Spleen (tissue), 11 donors: ENCODE data around the gene LPCAT3. TPM values are rescaled to one million over a fixed set of nuclear protein-coding genes. Genes with fewer than 3 reads are reported as not detected.

Experiments used
- DNase-seq: peaks from one replicate; pipeline ENCODE4 v3.0.0-alpha.2; 2020
- H3K27ac ChIP-seq, 8 donors: fragments of 200-600 bp; sonication (generic) in 7 of 8; 1 replicate in 4 of 8; 2 replicates in 4 of 8; pipeline versions ENCODE4 v1.5.0 to v1.8.0; 2016 to 2021; ENCODE audit warnings: inconsistent platforms in 4 of 8, mild to moderate bottlenecking in 4 of 8, moderate library complexity in 1 of 8
- H3K27me3 ChIP-seq, 7 donors: fragments of 200-600 bp; sonication (generic) in 6 of 7; replicated peaks in 1 of 7; 1 replicate in 4 of 7; 2 replicates in 3 of 7; pipeline versions ENCODE4 v1.5.0 to v1.8.0; 2016 to 2021; ENCODE audit warnings: inconsistent platforms in 3 of 7, mild to moderate bottlenecking in 1 of 7
- H3K36me3 ChIP-seq, 6 donors: fragments of 200-600 bp; sonication (generic) in 5 of 6; 1 replicate in 4 of 6; 2 replicates in 2 of 6; pipeline versions ENCODE4 v1.5.0 to v1.8.0; 2016 to 2021; ENCODE audit warnings: inconsistent platforms in 2 of 6
- H3K4me1 ChIP-seq, 6 donors: fragments of 200-600 bp; sonication (generic) in 5 of 6; 1 replicate in 3 of 6; 2 replicates in 3 of 6; pipeline versions ENCODE4 v1.5.0 to v1.8.0; 2016 to 2021; ENCODE audit warnings: inconsistent platforms in 3 of 6
- H3K4me3 ChIP-seq, 8 donors: fragments of 200-600 bp; sonication (generic) in 7 of 8; 1 replicate in 4 of 8; 2 replicates in 4 of 8; pipeline versions ENCODE4 v1.5.0 to v1.8.0; 2016 to 2021; ENCODE audit warnings: inconsistent platforms in 4 of 8, mild to moderate bottlenecking in 4 of 8, moderate library complexity in 2 of 8
- H3K9me3 ChIP-seq, 8 donors: fragments of 200-600 bp; sonication (generic) in 7 of 8; 1 replicate in 4 of 8; 2 replicates in 4 of 8; pipeline versions ENCODE4 v1.5.0 to v1.8.0; 2016 to 2021; ENCODE audit warnings: inconsistent platforms in 4 of 8
- CTCF ChIP-seq, 11 experiments: fragments of 200-600 bp in 7 of 11; fragments of 450-650 bp in 4 of 11; sonication (generic) in 4 of 11; IDR thresholded peaks in 8 of 11; conservative IDR thresholded peaks in 3 of 11; 1 replicate in 7 of 11; 2 replicates in 4 of 11; pipeline versions ENCODE4 v1.4.0 to v1.8.0; 2016 to 2021; ENCODE audit warnings: antibody characterized with exemption in 11 of 11, inconsistent platforms in 4 of 11, mild to moderate bottlenecking in 1 of 11
- POLR2A ChIP-seq, 3 donors: fragments of 450-650 bp; IDR thresholded peaks; one replicate each; pipeline ENCODE4 v1.5.1; 2017; ENCODE audit warnings: antibody characterized with exemption in 3 of 3, mild to moderate bottlenecking in 1 of 3
- POLR2AphosphoS5 ChIP-seq, 3 donors: sonication (generic); formaldehyde crosslinking; IDR thresholded peaks; one replicate each; pipeline ENCODE4 v1.5.1; 2017; ENCODE audit warnings: antibody characterized with exemption in 3 of 3
- WGBS, 5 donors: extraction: QIAGEN DNeasy Blood & Tissue Kit in 3 of 5; methylation state at CpG; one replicate each; pipeline versions ENCODE4 v1.1.5 to v1.1.7; 2013 to 2018; 5-methylcytosine and 5-hydroxymethylcytosine counted together
- intact Hi-C: fragments of 100-400 bp; cut with DNase I; formaldehyde crosslinking; loops from one replicate; pipeline ENCODE4 v1.15.0; 2023; ENCODE audit warnings: low total_unique reads
- polyA plus RNA-seq, 3 donors: library from polyadenylated mRNA; stranded (reverse); fragments of 200-250 nt; gene quantifications; one replicate each; pipeline ENCODE4 v1.2.1, GENCODE V29; 2013
- total RNA-seq, 7 donors: library from RNA; depleted of rRNA in 3 of 7; stranded (reverse); fragments of >200 nt in 3 of 7; fragmentation: NEBNext Ultra II Directional in 4 of 7; extraction: Animal tissue kit (Norgen Biotek cat#: 25700) in 4 of 7; gene quantifications; one replicate each; pipeline versions ENCODE4 v1.1.0 to v1.2.1, GENCODE V29; 2016 to 2021
- donor health status: healthy with polysubstance abuse.
- donor health status: DM: no; HTN: no; CAD: no; lungs with moderate emphysema.
- donor health status: DM: no; HTN: no; CAD: no.
- donor health status: Bipolar disorder and iron deficiency.
- donor health status: healthy.
- donor health status: DM: no; HTN: no; CAD: no.
- donor health status: DM: yes; HTN: yes; CAD: no.

The LPCAT3 gene
- total and polyA plus RNA-seq, 10 donors: 9.7 to 52.5 (median 36.9) TPM

- peak; percentile 84 for DNase-seq
- H3K36me3 ChIP-seq: peaks cover 2 to 69% (median 55%) of the 10 kb centered on the region in 6 donors
- no peaks in the 10 kb centered on the region for H3K9me3 ChIP-seq
- no peak overlapping the region for H3K4me3 ChIP-seq
- H3K4me1 ChIP-seq: peaks cover 45 to 90% (median 71%) of the 10 kb centered on the region in 6 donors
- TF ChIP-seq CTCF (IDR thresholded peaks at IDR 0.05 in 8 of 11, conservative IDR thresholded peaks at IDR 0.05 in 3 of 11) (no peak), POLR2AphosphoS5 (IDR thresholded peaks at IDR 0.05) (peak in 1 of 3 donors; percentile 2), POLR2A (IDR thresholded peaks at IDR 0.05) (no peak)
- intact Hi-C loops: loop anchor here (10.0 kb wide), 1 partner anchor 99 kb away; the partner anchor contains the start of gene TPI1
- H3K27ac ChIP-seq: peak overlapping the region in 7 of 8 donors; percentile 67 to 99 (median 82)
- no peaks in the 10 kb centered on the region for H3K27me3 ChIP-seq
- WGBS, 5 donors: 66 to 80% (median 73%) methylated on average over 13 to 17 of the region's 17 CpGs
Observed at GRCh38 chr12:6963791-6964413, 54.4 kb downstream of the LPCAT3 start.

- Histone ChIP-seq H3K4me1 (peaks cover 49 to 90% (median 71%) of the 10 kb centered on the region in 6 donors), H3K27ac (peak overlapping the region in 4 of 8 donors; percentile 97 to 99 (median 98)), H3K9me3 (no peaks in the 10 kb centered on the region), H3K36me3 (peaks cover 2 to 68% (median 52%) of the 10 kb centered on the region in 6 donors), H3K4me3 (no peak overlapping the region), H3K27me3 (no peaks in the 10 kb centered on the region)
- DNase-seq: peak; percentile 87
- WGBS, 5 donors: 80 to 88% (median 85%) methylated on average over 24 to 32 of the region's 32 CpGs
- TF ChIP-seq POLR2A (IDR thresholded peaks at IDR 0.05) (no peak), POLR2AphosphoS5 (IDR thresholded peaks at IDR 0.05) (peak in 1 of 3 donors; percentile 53)
- intact Hi-C loops: loop anchor here (10.0 kb wide), 1 partner anchor 98 kb away; the partner anchor contains the start of gene TPI1
Observed at GRCh38 chr12:6963016-6963731, 55.1 kb downstream of the LPCAT3 start.

- intact Hi-C loops: loop anchor here (10.0 kb wide), 1 partner anchor 98 kb away; the partner anchor contains the start of gene TPI1
- peak; percentile 84 for DNase-seq
Observed at GRCh38 chr12:6962285-6963015, 55.8 kb downstream of the LPCAT3 start.

More at GRCh38 chr12:6962285-6963015, 55.8 kb downstream of the LPCAT3 start:
- no peak for TF ChIP-seq CTCF (IDR thresholded peaks at IDR 0.05 in 8 of 11, conservative IDR thresholded peaks at IDR 0.05 in 3 of 11)
- TF ChIP-seq POLR2AphosphoS5 (IDR thresholded peaks at IDR 0.05): peak; percentile 28 to 83 (median 67)
- no peaks in the 10 kb centered on the region for H3K9me3 ChIP-seq
- H3K27me3 ChIP-seq: no peaks in the 10 kb centered on the region
- peaks cover 56 to 90% (median 74%) of the 10 kb centered on the region in 6 donors for H3K4me1 ChIP-seq
- H3K4me3 ChIP-seq: peak overlapping the region in 2 of 8 donors; percentile 17 to 97
- 69 to 76% (median 71%) methylated on average over 23 to 25 of the region's 25 CpGs for WGBS, 5 donors
- H3K36me3 ChIP-seq: peaks cover 2 to 68% (median 51%) of the 10 kb centered on the region in 6 donors
- H3K27ac ChIP-seq: peak overlapping the region; percentile 80 to 99 (median 93)
